Renal cortical epithelial cell (primary cell): ENCODE results near the gene RCOR3. TPM values are rescaled to one million over a fixed set of nuclear protein-coding genes. Genes with fewer than 3 reads are reported as not detected.

ENCODE experiments used
- total RNA-seq: library from RNA; depleted of rRNA; stranded (reverse); fragments of >200 nt; gene quantifications from 2 replicates; pipeline ENCODE4 v1.2.3, GENCODE V29; 2014

The RCOR3 gene
- total RNA-seq, 1 donor from 2014 or later, result 37.3 TPM

Other genes with a start within 250 kb of the RCOR3 start
- 7.1 and 18.3 TPM in 2 replicates for gene KCNH1, start 125.2 kb upstream of the RCOR3 start, total RNA-seq
- 9.0 and 19.4 TPM in 2 replicates for gene TRAF5, start 67.5 kb downstream of the RCOR3 start, total RNA-seq
- not detected in 2 replicates for gene RD3, start 232.8 kb downstream of the RCOR3 start, total RNA-seq